Endodermal cell (in vitro differentiated cells): Measurements from ENCODE around the gene SGMS1. TPM values are rescaled to one million over a fixed set of nuclear protein-coding genes. Genes with fewer than 3 reads are reported as not detected.

ENCODE experiments used
- DNase-seq: peaks from one replicate; pipeline ENCODE4 v3.0.0-alpha.2; 2017
- H3K27ac ChIP-seq: 2 replicates; pipeline ENCODE4 v1.5.1; 2013; ENCODE audit warnings: mild to moderate bottlenecking, low read depth, low read length, moderate library complexity
- H3K27me3 ChIP-seq: 2 replicates; pipeline ENCODE4 v1.6.1; 2013; ENCODE audit warnings: mild to moderate bottlenecking, low read length, moderate library complexity; ENCODE audit not compliant: insufficient read depth, control insufficient read depth, poor library complexity, severe bottlenecking
- H3K36me3 ChIP-seq: 2 replicates; pipeline ENCODE4 v1.7.0; 2013; ENCODE audit warnings: mild to moderate bottlenecking, low read length, moderate library complexity; ENCODE audit not compliant: control insufficient read depth, insufficient read depth
- H3K4me1 ChIP-seq: one replicate; pipeline ENCODE4 v1.7.0; 2013; ENCODE audit warnings: low read length; ENCODE audit not compliant: control insufficient read depth, insufficient read depth
- H3K4me3 ChIP-seq: 2 replicates; pipeline ENCODE4 v1.5.1; 2013; ENCODE audit warnings: mild to moderate bottlenecking, low read length, moderate library complexity
- H3K9ac ChIP-seq: 2 replicates; pipeline ENCODE4 v1.6.1; 2013; ENCODE audit warnings: mild to moderate bottlenecking, low read length, moderate library complexity; ENCODE audit not compliant: poor library complexity, severe bottlenecking; ENCODE audit errors: extremely low read depth
- H3K9me3 ChIP-seq: 2 replicates; pipeline ENCODE4 v1.6.1; 2013; ENCODE audit warnings: mild to moderate bottlenecking, low read length, moderate library complexity; ENCODE audit not compliant: control insufficient read depth
- H3K27ac Mint-ChIP-seq: 2 replicates; pipeline ENCODE4 v1.8.0; 2020; ENCODE audit warnings: mixed read lengths
- H3K27me3 Mint-ChIP-seq: 2 replicates; pipeline ENCODE4 v1.8.0; 2021; ENCODE audit warnings: mild to moderate bottlenecking, mixed read lengths; ENCODE audit not compliant: insufficient read depth
- H3K36me3 Mint-ChIP-seq: 2 replicates; pipeline ENCODE4 v1.8.0; 2020; ENCODE audit warnings: low read depth, mixed read lengths
- H3K4me1 Mint-ChIP-seq: 2 replicates; pipeline ENCODE4 v1.8.0; 2020; ENCODE audit warnings: mixed read lengths
- H3K4me3 Mint-ChIP-seq: 2 replicates; pipeline ENCODE4 v1.8.0; 2020; ENCODE audit warnings: mild to moderate bottlenecking, moderate library complexity, mixed read lengths
- H3K9me3 Mint-ChIP-seq: 2 replicates; pipeline ENCODE4 v1.8.0; 2020; ENCODE audit warnings: mild to moderate bottlenecking, mixed read lengths
- CTCF ChIP-seq: fragments of 200-600 bp; sonication (generic); conservative IDR thresholded peaks from 2 replicates; pipeline ENCODE4 v1.5.0; 2021; ENCODE audit warnings: antibody characterized with exemption, mild to moderate bottlenecking
- WGBS, 2 experiments: methylation state at CpG; one replicate each; pipeline versions ENCODE4 v1.1.5 to v1.1.7; 2013; ENCODE audit warnings: missing lambda C conversion rate in 2 of 2, mixed read lengths in 1 of 2; ENCODE audit not compliant: insufficient coverage in 1 of 2, insufficient read length in 1 of 2; 5-methylcytosine and 5-hydroxymethylcytosine counted together
- total RNA-seq, 2 donors: library from RNA; stranded (reverse); fragmentation: NEBNext Ultra II Directional in 1 of 2; extraction: Animal tissue kit (Norgen Biotek cat#: 25700) in 1 of 2; gene quantifications; 2 replicates in 1 of 2; 3 replicates in 1 of 2; pipeline ENCODE4 v1.2.1, GENCODE V29; 2021

Gene SGMS1
- total RNA-seq, 2 donors from 2014 or later = 12.0 to 14.3 TPM

- Mint-ChIP-seq H3K27me3 (no peaks in the 10 kb centered on the region), H3K36me3 (no peaks in the 10 kb centered on the region), H3K4me3 (no peak overlapping the region), H3K4me1 (peaks cover 17% of the 10 kb centered on the region), H3K27ac (no peak overlapping the region), H3K9me3 (no peaks in the 10 kb centered on the region)
- Histone ChIP-seq H3K27ac (no peak overlapping the region), H3K4me3 (no peak overlapping the region), H3K9ac (no peak overlapping the region), H3K36me3 (no peaks in the 10 kb centered on the region), H3K27me3 (no peaks in the 10 kb centered on the region), H3K4me1 (no peaks in the 10 kb centered on the region), H3K9me3 (no peaks in the 10 kb centered on the region)
- no peak for DNase-seq
- whole genome bisulfite sequencing, 2 experiments = 92 to 100% methylated on average over 1 to 2 of the region's 2 CpGs
- no peak for TF ChIP-seq CTCF
These were observed 238.1 kb downstream of the SGMS1 start for GRCh38 chr10:50385624-50386023.

GRCh38 chr10:50384898-50385297 lies 238.9 kb downstream of the SGMS1 start:
- no peaks in the 10 kb centered on the region for H3K27me3 ChIP-seq
- TF ChIP-seq CTCF = no peak
- no peaks in the 10 kb centered on the region for H3K4me1 ChIP-seq
- no peaks in the 10 kb centered on the region for H3K9me3 ChIP-seq
- no peaks in the 10 kb centered on the region for H3K36me3 ChIP-seq
- Mint-ChIP-seq H3K27me3 (no peaks in the 10 kb centered on the region), H3K4me1 (peaks cover 17% of the 10 kb centered on the region), H3K36me3 (no peaks in the 10 kb centered on the region), H3K27ac (no peak overlapping the region), H3K9me3 (no peaks in the 10 kb centered on the region), H3K4me3 (no peak overlapping the region)
- no peak for DNase-seq
- 94% methylated on average over 2 of the region's 2 CpGs; no CpG with 5 or more reads in 1 of the 2 experiments for WGBS, 2 experiments
- H3K27ac ChIP-seq = no peak overlapping the region
- H3K4me3 ChIP-seq = no peak overlapping the region
- no peak overlapping the region for H3K9ac ChIP-seq

- Mint-ChIP-seq H3K36me3 (no peaks in the 10 kb centered on the region), H3K4me1 (peaks cover 17% of the 10 kb centered on the region), H3K27me3 (no peaks in the 10 kb centered on the region), H3K27ac (no peak overlapping the region), H3K4me3 (no peak overlapping the region), H3K9me3 (no peaks in the 10 kb centered on the region)
- TF ChIP-seq CTCF = no peak
- H3K9ac ChIP-seq = no peak overlapping the region
- no peaks in the 10 kb centered on the region for H3K36me3 ChIP-seq
- H3K4me1 ChIP-seq = no peaks in the 10 kb centered on the region
- no peak overlapping the region for H3K4me3 ChIP-seq
- no peak for DNase-seq
- no peaks in the 10 kb centered on the region for H3K9me3 ChIP-seq
- no peak overlapping the region for H3K27ac ChIP-seq
- H3K27me3 ChIP-seq = no peaks in the 10 kb centered on the region
These were observed 239.5 kb downstream of the SGMS1 start for GRCh38 chr10:50384238-50384637.
